Activated T-cell treated with anti-CD3 and anti-CD28 coated beads, Interleukin-2, amount 50 U/mL, for 72 hours (primary cell): ENCODE results near the gene NSG2. TPM values are rescaled to one million over a fixed set of nuclear protein-coding genes. Genes with fewer than 3 reads are reported as not detected.
"Not testable (repeated sequence)": the region's sequence is repeated elsewhere in the genome, so short reads cannot be mapped to it uniquely, and the experiment has no call there.

ENCODE experiments used
- ATAC-seq, 2 donors: fragments of 150-1000 bp; cut with Tn5 transposase; replicated peaks in 1 of 2; 2 replicates each; pipeline ENCODE4 v1.10.0; 2021; ENCODE audit warnings: moderate library complexity in 2 of 2, mild to moderate bottlenecking in 1 of 2
- DNase-seq, 2 donors: peaks; one replicate each; pipeline ENCODE4 v3.0.0; 2021 to 2022; ENCODE audit warnings: mixed read lengths in 1 of 2
- H3K27ac Mint-ChIP-seq: one replicate; pipeline ENCODE4 v1.8.0; 2022; ENCODE audit warnings: mild to moderate bottlenecking, moderate library complexity, mixed read lengths
- H3K27me3 Mint-ChIP-seq: one replicate; pipeline ENCODE4 v1.8.0; 2022; ENCODE audit warnings: low read depth, mixed read lengths
- H3K36me3 Mint-ChIP-seq, 2 donors: one replicate each; pipeline ENCODE4 v1.8.0; 2022; ENCODE audit warnings: mixed read lengths in 2 of 2, mild to moderate bottlenecking in 1 of 2; ENCODE audit not compliant: insufficient read depth in 2 of 2
- H3K4me1 Mint-ChIP-seq: one replicate; pipeline ENCODE4 v1.8.0; 2022; ENCODE audit warnings: low read depth, mixed read lengths
- H3K4me3 Mint-ChIP-seq, 2 donors: one replicate each; pipeline ENCODE4 v1.8.0; 2022; ENCODE audit warnings: mild to moderate bottlenecking in 2 of 2, mixed read lengths in 2 of 2, moderate library complexity in 2 of 2
- H3K9me3 Mint-ChIP-seq, 2 donors: one replicate each; pipeline ENCODE4 v1.8.0; 2022; ENCODE audit warnings: mixed read lengths in 2 of 2
- total RNA-seq, 2 donors: library from RNA; stranded (reverse); gene quantifications; one replicate each; pipeline ENCODE4 v1.2.3, GENCODE V29; 2022

NSG2 gene
- total RNA-seq, 2 donors from 2014 or later, result not detected

DNA sequence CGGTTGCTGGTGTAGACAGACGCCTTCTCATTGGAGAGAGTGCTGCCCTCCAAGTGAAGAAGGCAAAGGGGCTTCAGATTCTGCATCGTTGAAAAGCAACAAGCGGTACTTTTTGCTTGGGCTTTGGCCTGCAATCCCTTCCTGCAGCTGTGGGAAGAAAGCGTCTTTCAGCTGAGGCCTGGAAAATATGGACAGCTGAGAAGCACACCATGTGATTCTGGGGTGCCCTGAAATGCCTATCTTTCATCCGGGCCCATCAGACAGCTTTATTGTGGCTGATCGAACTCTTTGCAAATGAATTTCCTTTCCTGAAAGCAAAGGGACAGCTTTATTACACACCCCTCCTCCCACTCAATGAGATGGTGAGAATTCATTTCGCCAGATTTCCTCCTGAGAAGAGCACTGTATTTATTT lies 74.0 kb downstream of the NSG2 start:
- no peak for ATAC-seq

DNA sequence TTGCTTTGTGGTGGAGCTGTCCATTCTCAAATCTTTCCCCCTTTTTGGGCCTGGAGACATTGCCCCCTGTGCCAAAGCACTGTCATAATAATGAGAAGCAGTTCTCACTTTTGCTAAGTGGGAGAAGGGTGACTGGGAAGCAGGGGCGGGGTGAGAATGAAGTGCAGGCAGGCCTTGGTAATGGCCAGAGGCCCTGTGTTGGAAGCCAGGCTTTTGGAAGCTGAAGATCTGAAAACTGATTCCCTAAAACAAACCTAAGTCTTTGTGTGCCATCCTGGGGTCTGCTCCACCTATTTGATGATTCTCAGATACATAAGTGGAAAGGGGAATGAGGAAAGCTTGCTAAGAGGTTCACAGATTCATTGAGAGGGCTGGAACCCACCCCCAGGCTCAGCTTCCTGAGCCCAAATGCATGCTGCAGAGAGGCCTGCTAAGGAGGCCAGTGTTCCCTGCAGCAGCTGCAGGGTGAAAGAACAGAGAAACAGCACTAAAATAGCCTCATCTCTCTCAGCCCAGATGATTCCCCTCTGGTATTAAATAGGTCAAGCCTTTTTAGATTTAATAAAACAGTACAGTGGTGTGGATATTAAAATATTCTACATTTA lies 75.0 kb downstream of the NSG2 start:
- peaks cover 2 to 5% of the 10 kb centered on the region in 2 donors for H3K9me3 Mint-ChIP-seq
- DNase-seq, result no peak
- H3K4me1 Mint-ChIP-seq, result no peaks in the 10 kb centered on the region
- no peaks in the 10 kb centered on the region for H3K36me3 Mint-ChIP-seq
- H3K4me3 Mint-ChIP-seq, result no peak overlapping the region
- no peak overlapping the region for H3K27ac Mint-ChIP-seq
- ATAC-seq, result no peak
- peaks cover 5% of the 10 kb centered on the region for H3K27me3 Mint-ChIP-seq

More for the DNA sequence above, 74.0 kb downstream of the NSG2 start:
- Mint-ChIP-seq H3K9me3 (no peaks in the 10 kb centered on the region), H3K27ac (no peak overlapping the region), H3K4me1 (no peaks in the 10 kb centered on the region), H3K27me3 (peaks cover 5% of the 10 kb centered on the region), H3K36me3 (no peaks in the 10 kb centered on the region), H3K4me3 (no peak overlapping the region)
- no peak for DNase-seq

DNA sequence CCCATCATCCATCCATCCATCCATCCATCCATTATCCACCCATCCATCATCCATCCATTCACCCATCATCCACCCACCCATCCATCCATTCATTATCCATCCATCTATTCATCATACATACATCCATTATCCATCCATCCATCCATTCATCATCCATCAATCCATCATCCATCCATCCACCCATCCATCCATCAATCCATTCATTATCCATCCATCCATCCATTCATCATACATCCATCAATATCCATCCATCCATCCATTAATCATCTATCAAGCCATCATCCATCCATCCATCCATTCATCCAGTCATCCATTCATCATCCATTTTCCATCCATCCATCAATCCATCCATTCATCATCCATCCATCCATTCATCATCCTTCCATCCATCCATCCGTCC lies 89.0 kb downstream of the NSG2 start:
- Mint-ChIP-seq H3K27me3 (no peaks in the 10 kb centered on the region), H3K9me3 (peaks cover 0 to 5% of the 10 kb centered on the region in 2 donors), H3K36me3 (peaks cover 0 to 2% of the 10 kb centered on the region in 2 donors), H3K27ac (no peak overlapping the region), H3K4me1 (no peaks in the 10 kb centered on the region), H3K4me3 (no peak overlapping the region)
- no peak for DNase-seq
- ATAC-seq, result no peak

DNA sequence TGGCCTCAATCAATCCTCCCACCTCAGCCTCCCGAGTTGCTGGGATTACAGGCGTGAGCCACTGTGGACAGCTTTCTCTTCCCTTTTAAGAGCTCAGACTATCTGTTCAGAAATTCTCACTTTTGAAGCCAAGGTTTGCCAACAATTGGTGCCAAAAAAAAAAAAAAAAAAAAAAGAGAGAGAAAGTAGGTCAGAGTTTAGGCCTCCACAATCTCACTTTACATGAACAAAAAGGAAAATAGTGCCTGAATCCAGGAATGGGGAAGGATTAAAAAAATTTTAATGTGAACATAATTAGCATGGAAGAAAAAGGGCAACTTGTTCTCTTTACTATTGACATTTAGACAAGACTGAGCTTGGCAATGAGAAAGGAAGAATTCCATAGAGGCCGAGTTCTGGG lies 94.1 kb downstream of the NSG2 start:
- peaks cover under 1% of the 10 kb centered on the region for H3K4me1 Mint-ChIP-seq
- no peak for ATAC-seq
- DNase-seq, result no peak

DNA sequence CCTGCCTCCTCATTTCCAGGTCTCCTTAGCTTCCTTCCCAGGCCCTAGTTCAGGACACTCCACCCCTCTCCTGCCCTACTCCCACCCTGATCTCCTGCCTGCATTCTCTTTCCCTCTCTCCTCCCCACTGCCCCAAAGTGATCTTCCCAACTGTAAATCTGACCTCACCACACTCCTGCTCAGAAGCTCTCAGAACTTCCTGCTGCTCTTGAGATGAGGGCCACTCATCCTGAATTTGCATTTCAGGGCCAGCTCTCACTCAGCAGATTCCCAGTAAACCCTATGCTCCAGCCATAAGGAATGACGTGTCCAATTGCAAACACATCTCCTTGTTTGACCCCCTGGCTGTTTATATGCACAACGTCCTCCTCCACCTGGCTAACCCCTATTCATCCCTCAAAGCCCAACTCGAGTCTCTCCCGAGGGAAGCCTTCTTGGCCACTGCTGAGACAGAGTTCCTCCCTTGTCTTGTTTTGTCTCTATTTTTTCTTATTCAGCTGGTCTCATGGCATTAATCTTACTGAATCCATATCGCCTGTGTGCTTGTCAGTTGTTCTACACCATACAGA lies 95.0 kb downstream of the NSG2 start:
- no peak for ATAC-seq
- no peaks in the 10 kb centered on the region for H3K36me3 Mint-ChIP-seq
- DNase-seq, result no peak
- H3K27me3 Mint-ChIP-seq, result no peaks in the 10 kb centered on the region
- peaks cover 9% of the 10 kb centered on the region for H3K4me1 Mint-ChIP-seq
- no peaks in the 10 kb centered on the region for H3K9me3 Mint-ChIP-seq
- H3K4me3 Mint-ChIP-seq, result no peak overlapping the region
- H3K27ac Mint-ChIP-seq, result no peak overlapping the region

More for the DNA sequence above, 94.1 kb downstream of the NSG2 start:
- H3K27me3 Mint-ChIP-seq, result no peaks in the 10 kb centered on the region
- no peak overlapping the region for H3K27ac Mint-ChIP-seq
- no peaks in the 10 kb centered on the region for H3K9me3 Mint-ChIP-seq
- no peaks in the 10 kb centered on the region for H3K36me3 Mint-ChIP-seq
- H3K4me3 Mint-ChIP-seq, result no peak overlapping the region

DNA sequence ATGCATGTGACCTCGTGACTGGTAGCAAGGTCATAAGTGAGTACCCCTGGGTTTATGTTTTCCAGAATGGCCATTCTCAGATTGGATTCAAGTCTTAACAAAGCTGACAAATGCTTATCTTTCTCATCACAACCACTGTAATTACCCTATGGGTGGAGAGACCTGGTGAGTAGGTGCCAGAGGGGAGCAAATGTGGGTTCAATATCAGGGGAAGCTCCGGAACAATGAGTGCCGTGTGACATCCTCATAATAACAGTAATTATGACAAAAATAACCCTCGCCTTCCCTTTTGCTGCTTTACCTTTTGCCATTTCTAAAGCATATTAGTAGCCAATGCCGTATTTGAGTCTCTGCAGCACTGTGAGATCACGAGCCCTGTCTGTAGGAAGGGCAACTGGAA lies 95.9 kb downstream of the NSG2 start:
- Mint-ChIP-seq H3K36me3 (no peaks in the 10 kb centered on the region), H3K27ac (no peak overlapping the region), H3K4me1 (peaks cover 17% of the 10 kb centered on the region), H3K27me3 (no peaks in the 10 kb centered on the region), H3K9me3 (no peaks in the 10 kb centered on the region), H3K4me3 (no peak overlapping the region)
- DNase-seq, result no peak
- no peak for ATAC-seq

DNA sequence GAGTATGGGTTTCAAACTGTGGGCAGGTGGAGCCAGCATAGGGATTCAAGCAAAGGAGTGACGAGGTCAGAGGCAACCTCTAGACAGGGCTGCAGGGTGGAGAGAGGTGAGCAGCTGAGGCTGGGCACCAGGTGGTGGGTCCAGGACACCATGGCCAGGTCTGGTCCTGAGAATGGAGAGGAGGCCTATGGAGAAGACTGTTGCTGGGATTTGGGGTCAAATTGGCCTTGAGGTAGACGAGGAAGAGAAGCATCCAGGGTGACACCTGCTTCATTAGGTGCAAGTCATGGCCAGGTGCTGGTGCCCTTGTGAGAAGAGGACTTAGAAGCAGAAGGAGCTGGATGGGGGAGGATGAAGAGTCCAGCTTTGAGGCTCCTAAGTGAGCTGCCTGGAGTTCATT lies 99.6 kb downstream of the NSG2 start:
- peaks cover 12% of the 10 kb centered on the region for H3K27me3 Mint-ChIP-seq
- ATAC-seq (no peak), DNase-seq (no peak)
- peaks cover 21% of the 10 kb centered on the region for H3K4me1 Mint-ChIP-seq
- H3K9me3 Mint-ChIP-seq, result no peaks in the 10 kb centered on the region
- H3K36me3 Mint-ChIP-seq, result no peaks in the 10 kb centered on the region
- peak overlapping the region; percentile 3 for H3K27ac Mint-ChIP-seq
- H3K4me3 Mint-ChIP-seq, result no peak overlapping the region

DNA sequence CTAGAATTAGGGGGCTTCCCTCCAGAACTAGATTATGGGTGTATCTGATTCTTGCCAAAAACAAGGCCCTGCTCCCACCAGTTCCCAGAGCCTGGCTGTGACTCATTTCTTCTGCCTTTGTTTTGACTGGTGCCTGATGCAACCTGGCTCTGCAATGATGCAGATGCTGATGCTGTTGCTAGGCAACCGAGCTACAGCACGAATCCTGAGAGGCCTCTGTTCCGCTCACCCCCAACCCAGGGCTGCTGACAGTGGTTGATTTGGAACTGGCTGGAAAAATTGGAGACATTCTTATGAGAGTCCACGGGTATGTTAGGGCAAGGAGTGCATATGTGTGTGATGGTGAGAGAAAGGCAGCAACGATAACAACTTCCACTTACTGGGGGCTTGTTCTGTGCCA lies 100.3 kb downstream of the NSG2 start:
- H3K27me3 Mint-ChIP-seq, result peaks cover 12% of the 10 kb centered on the region
- peaks cover 21% of the 10 kb centered on the region for H3K4me1 Mint-ChIP-seq
- H3K4me3 Mint-ChIP-seq, result no peak overlapping the region
- peak overlapping the region; percentile 10 for H3K27ac Mint-ChIP-seq
- peak; percentile 72 to 73 for DNase-seq
- H3K36me3 Mint-ChIP-seq, result no peaks in the 10 kb centered on the region
- H3K9me3 Mint-ChIP-seq, result no peaks in the 10 kb centered on the region
- ATAC-seq, result peak; percentile 88 to 93

DNA sequence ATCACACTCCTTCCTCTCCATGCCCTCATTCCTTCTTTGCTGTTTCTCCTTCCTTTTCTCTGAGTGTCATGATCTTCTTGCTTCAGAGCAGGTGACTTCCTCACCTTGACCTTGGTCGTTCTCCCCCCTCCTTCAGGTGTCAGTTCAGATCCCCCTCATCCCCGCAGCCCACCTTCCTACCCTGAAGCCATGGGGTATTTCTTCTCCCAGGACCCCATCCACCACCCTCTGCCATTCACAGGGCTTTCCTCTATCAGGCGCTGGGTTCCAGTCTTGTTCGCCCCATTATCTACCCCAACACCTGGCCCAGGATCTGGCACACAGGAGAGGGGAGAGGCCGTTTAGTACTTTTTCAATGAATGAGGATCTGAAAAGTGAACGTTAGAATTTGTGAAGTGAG lies 101.0 kb downstream of the NSG2 start:
- peaks cover 21% of the 10 kb centered on the region for H3K4me1 Mint-ChIP-seq
- DNase-seq (no peak), ATAC-seq (no peak)
- no peaks in the 10 kb centered on the region for H3K9me3 Mint-ChIP-seq
- H3K27me3 Mint-ChIP-seq, result peaks cover 12% of the 10 kb centered on the region
- no peaks in the 10 kb centered on the region for H3K36me3 Mint-ChIP-seq
- no peak overlapping the region for H3K4me3 Mint-ChIP-seq
- H3K27ac Mint-ChIP-seq, result no peak overlapping the region

DNA sequence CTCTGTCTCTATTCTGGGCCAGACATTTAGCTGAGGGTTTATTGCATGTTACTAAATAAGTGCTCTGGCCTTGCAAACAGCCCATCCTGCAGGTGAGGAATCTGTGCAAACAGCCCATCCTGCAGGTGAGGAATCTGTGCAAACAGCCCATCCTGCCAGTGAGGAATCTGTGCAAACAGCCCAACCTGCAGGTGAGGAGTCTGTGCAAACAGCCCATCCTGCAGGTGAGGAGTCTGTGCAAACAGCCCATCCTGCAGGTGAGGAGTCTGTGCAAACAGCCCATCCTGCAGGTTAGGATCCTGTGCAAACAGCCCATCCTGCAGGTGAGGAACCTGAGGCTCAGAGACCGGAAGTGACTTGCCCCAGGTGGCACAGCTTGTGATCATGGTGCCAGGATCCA lies 101.5 kb downstream of the NSG2 start:
- H3K36me3 Mint-ChIP-seq, H3K27ac Mint-ChIP-seq, H3K4me3 Mint-ChIP-seq, ATAC-seq, DNase-seq, H3K9me3 Mint-ChIP-seq: not testable (repeated sequence)
- Mint-ChIP-seq H3K4me1 (peaks cover 21% of the 10 kb centered on the region), H3K27me3 (peaks cover 12% of the 10 kb centered on the region)

DNA sequence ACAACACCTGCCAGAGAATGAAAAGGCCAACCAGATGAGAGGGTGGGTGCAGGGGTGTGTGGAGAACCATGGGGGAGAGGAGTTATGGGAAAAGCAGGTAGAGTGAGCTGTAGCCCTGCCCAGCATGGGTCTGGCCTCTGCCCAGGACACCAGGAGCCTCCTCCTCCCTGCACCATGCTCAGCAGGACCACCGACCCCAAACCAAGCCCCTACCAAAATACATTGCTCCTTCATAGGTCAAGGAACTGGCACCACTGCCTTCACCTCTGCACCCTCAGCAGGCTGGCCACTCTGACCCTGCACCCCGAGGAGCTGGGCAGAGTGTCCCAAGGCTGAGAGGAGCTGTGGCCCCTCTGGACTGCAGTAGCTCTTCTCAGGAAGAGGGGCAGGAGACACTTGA lies 102.0 kb downstream of the NSG2 start:
- Mint-ChIP-seq H3K27ac (no peak overlapping the region), H3K27me3 (peaks cover 12% of the 10 kb centered on the region), H3K4me1 (peaks cover 21% of the 10 kb centered on the region), H3K36me3 (no peaks in the 10 kb centered on the region), H3K4me3 (no peak overlapping the region), H3K9me3 (no peaks in the 10 kb centered on the region)
- DNase-seq, result no peak
- ATAC-seq, result no peak

DNA sequence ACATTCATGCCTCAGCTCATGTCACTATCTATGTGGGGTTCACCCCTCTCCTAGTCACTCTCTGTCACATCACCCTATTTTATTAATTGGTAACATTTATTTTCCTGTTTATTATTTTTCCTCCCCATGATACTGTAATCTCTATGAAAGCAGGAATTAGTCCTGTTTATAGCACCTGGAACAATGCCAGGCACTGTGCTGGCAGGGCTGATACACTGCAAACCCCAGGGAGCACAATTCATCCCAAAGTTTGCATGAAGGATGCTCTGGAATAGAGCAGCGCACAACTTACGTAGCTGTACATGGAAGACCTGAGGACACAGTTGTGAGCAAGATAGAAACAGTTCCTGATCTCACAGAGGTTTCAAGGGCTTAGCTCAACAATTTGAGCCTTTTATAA lies 103.2 kb downstream of the NSG2 start:
- H3K27ac Mint-ChIP-seq, result peak overlapping the region; percentile 36
- peaks cover 12% of the 10 kb centered on the region for H3K27me3 Mint-ChIP-seq
- no peak for DNase-seq
- no peak for ATAC-seq
- H3K4me3 Mint-ChIP-seq, result no peak overlapping the region
- H3K4me1 Mint-ChIP-seq, result peaks cover 21% of the 10 kb centered on the region
- H3K36me3 Mint-ChIP-seq, result no peaks in the 10 kb centered on the region
- peaks cover 0 to 3% of the 10 kb centered on the region in 2 donors for H3K9me3 Mint-ChIP-seq

DNA sequence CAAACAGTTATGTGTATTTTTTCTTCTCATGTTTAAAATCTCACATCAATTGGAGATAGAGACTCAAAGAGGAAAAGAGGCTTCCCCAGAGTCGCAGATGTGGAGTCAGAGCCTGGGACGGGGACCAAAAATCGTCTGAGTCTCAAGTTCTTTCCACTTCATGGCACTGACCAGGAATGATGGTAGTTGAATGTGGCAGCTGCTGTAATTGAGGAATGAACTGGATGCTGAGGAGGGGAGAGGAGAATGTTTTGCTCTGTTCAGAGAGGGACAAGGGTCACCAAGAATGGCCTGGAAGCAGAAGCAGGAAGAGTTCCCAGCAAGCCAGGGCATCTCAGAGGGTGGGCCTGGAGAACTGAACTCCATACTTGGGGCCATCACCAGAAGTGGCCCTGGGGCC lies 103.9 kb downstream of the NSG2 start:
- peaks cover 0 to under 1% of the 10 kb centered on the region in 2 donors for H3K36me3 Mint-ChIP-seq
- H3K27me3 Mint-ChIP-seq, result peaks cover 12% of the 10 kb centered on the region
- no peak overlapping the region for H3K4me3 Mint-ChIP-seq
- no peak for DNase-seq
- no peak for ATAC-seq
- no peak overlapping the region for H3K27ac Mint-ChIP-seq
- peaks cover 0 to 4% of the 10 kb centered on the region in 2 donors for H3K9me3 Mint-ChIP-seq
- H3K4me1 Mint-ChIP-seq, result peaks cover 21% of the 10 kb centered on the region

DNA sequence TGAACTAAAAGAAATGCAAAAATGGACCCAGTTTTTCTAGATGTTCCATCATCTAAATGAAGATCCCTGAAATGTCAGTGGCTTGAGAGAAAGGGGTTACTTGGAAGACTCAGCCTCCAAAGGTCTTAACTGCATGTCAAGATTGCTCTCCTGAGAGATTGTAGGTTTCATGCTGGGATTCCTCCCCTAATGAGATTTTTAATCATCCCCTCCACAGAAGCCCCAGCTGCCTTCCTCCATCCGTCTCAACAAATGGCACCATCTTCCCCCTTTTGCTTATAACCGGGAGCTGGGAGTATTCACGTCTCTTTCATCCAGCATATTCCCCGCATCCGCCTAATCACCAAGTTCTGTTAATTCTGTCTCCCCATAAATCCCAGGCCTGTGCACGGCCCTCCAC lies 104.5 kb downstream of the NSG2 start:
- no peak for ATAC-seq
- H3K4me1 Mint-ChIP-seq, result peaks cover 17% of the 10 kb centered on the region
- H3K4me3 Mint-ChIP-seq, result no peak overlapping the region
- peaks cover 2 to 5% of the 10 kb centered on the region in 2 donors for H3K36me3 Mint-ChIP-seq
- peaks cover 12% of the 10 kb centered on the region for H3K27me3 Mint-ChIP-seq
- no peak for DNase-seq
- peaks cover 2 to 9% of the 10 kb centered on the region in 2 donors for H3K9me3 Mint-ChIP-seq
- H3K27ac Mint-ChIP-seq, result no peak overlapping the region
